Measurements from ENCODE around the gene WDR82. TPM values are rescaled to one million over a fixed set of nuclear protein-coding genes. Genes with fewer than 3 reads are reported as not detected.

Gene WDR82
- total RNA-seq, 1 donor from 2014 or later: 96.8 TPM

- Mint-ChIP-seq H3K27me3 (no peaks in the 10 kb centered on the region), H3K4me3 (no peak overlapping the region), H3K4me1 (ENCODE audit: unreplicated experiment) (no peaks in the 10 kb centered on the region), H3K27ac (no peak overlapping the region), H3K9me3 (no peaks in the 10 kb centered on the region), H3K36me3 (no peaks in the 10 kb centered on the region)
- TF ChIP-seq CTCF (conservative IDR thresholded peaks at IDR 0.05): no peak
- no peak for DNase-seq (ENCODE audit: extremely low spot score, unreplicated experiment)
Observed at GRCh38 chr3:52227766-52228165, 50.7 kb downstream of the WDR82 start.

- no peak for DNase-seq (ENCODE audit: extremely low spot score, unreplicated experiment)
- no peaks in the 10 kb centered on the region for H3K36me3 Mint-ChIP-seq
- H3K4me3 Mint-ChIP-seq: no peak overlapping the region
- TF ChIP-seq CTCF (conservative IDR thresholded peaks at IDR 0.05): no peak
- no peaks in the 10 kb centered on the region for H3K9me3 Mint-ChIP-seq
- H3K4me1 Mint-ChIP-seq (ENCODE audit: unreplicated experiment): no peaks in the 10 kb centered on the region
- H3K27me3 Mint-ChIP-seq: no peaks in the 10 kb centered on the region
- no peak overlapping the region for H3K27ac Mint-ChIP-seq
Observed at GRCh38 chr3:52227117-52227516, 51.3 kb downstream of the WDR82 start.

- Mint-ChIP-seq H3K27ac (no peak overlapping the region), H3K4me3 (no peak overlapping the region), H3K4me1 (ENCODE audit: unreplicated experiment) (no peaks in the 10 kb centered on the region), H3K36me3 (no peaks in the 10 kb centered on the region), H3K27me3 (no peaks in the 10 kb centered on the region), H3K9me3 (no peaks in the 10 kb centered on the region)
- no peak for TF ChIP-seq CTCF (conservative IDR thresholded peaks at IDR 0.05)
- DNase-seq (ENCODE audit: extremely low spot score, unreplicated experiment): peak; percentile 53
Observed at GRCh38 chr3:52226229-52226817, 52.1 kb downstream of the WDR82 start.

- Mint-ChIP-seq H3K27ac (no peak within 1 kb of the TSS), H3K36me3 (no peaks in the 10 kb centered on the region), H3K4me1 (ENCODE audit: unreplicated experiment) (no peaks in the 10 kb centered on the region), H3K27me3 (no peaks in the 10 kb centered on the region), H3K9me3 (no peaks in the 10 kb centered on the region), H3K4me3 (no peak within 1 kb of the TSS)
- DNase-seq (ENCODE audit: extremely low spot score, unreplicated experiment): peak; percentile 58
- no peak for TF ChIP-seq CTCF (conservative IDR thresholded peaks at IDR 0.05)
Observed at GRCh38 chr3:52225452-52226228, 52.8 kb downstream of the WDR82 start, which contains the start of gene TLR9. TLR9 (minus strand) TSS chr3:52225645; CDS start chr3:52225529, 116 bp downstream.

- peaks cover 5% of the 10 kb centered on the region for H3K4me1 Mint-ChIP-seq (ENCODE audit: unreplicated experiment)
- TF ChIP-seq CTCF (conservative IDR thresholded peaks at IDR 0.05): no peak
- no peaks in the 10 kb centered on the region for H3K9me3 Mint-ChIP-seq
- no peak overlapping the region for H3K4me3 Mint-ChIP-seq
- peak; percentile 64 for DNase-seq (ENCODE audit: extremely low spot score, unreplicated experiment)
- no peaks in the 10 kb centered on the region for H3K27me3 Mint-ChIP-seq
- H3K27ac Mint-ChIP-seq: peak overlapping the region; percentile 39
- no peaks in the 10 kb centered on the region for H3K36me3 Mint-ChIP-seq
Observed at GRCh38 chr3:52223449-52224408, 54.7 kb downstream of the WDR82 start.

Measured in type B pancreatic cell (in vitro differentiated cells).